ENCODE results near the gene CST6. TPM values are rescaled to one million over a fixed set of nuclear protein-coding genes. Genes with fewer than 3 reads are reported as not detected.

The CST6 gene
- total RNA-seq, 1 donor from 2014 or later: not detected

- Histone ChIP-seq H2AFZ (ENCODE audit: low read depth, low read length) (no peak within 1 kb of the TSS), H3K9ac (ENCODE audit: low read length) (no peak within 1 kb of the TSS), H3K27ac (ENCODE audit: low read depth, low read length) (no peak within 1 kb of the TSS), H3K4me1 (ENCODE audit: insufficient read depth, low read length) (peaks cover 24% of the 10 kb centered on the region), H3K4me3 (ENCODE audit: insufficient read depth, low read depth, low read length) (no peak within 1 kb of the TSS), H4K20me1 (ENCODE audit: insufficient read depth, low read length) (peaks cover 11% of the 10 kb centered on the region), H3K9me3 (ENCODE audit: insufficient read depth, low read depth, low read length) (no peaks in the 10 kb centered on the region), H3K36me3 (ENCODE audit: insufficient read depth, low read length) (no peaks in the 10 kb centered on the region), H3K27me3 (ENCODE audit: insufficient read depth, low read length) (peaks cover 3% of the 10 kb centered on the region), H3K79me2 (ENCODE audit: insufficient read depth, low read length) (peaks cover 17% of the 10 kb centered on the region), H3K4me2 (ENCODE audit: low read length) (peak within 1 kb of the TSS; percentile 61)
- DNase-seq (ENCODE audit: low read depth) (no peak), FAIRE-seq (no peak)
- peaks cover 11% of the 10 kb centered on the region for H3K4me1 Mint-ChIP-seq (ENCODE audit: low read depth, unreplicated experiment)
- peaks cover 5% of the 10 kb centered on the region for H3K36me3 Mint-ChIP-seq (ENCODE audit: low read depth, unreplicated experiment)
- peak within 1 kb of the TSS; percentile 34 for H3K4me3 Mint-ChIP-seq (ENCODE audit: unreplicated experiment)
- H3K9me3 Mint-ChIP-seq (ENCODE audit: unreplicated experiment): no peaks in the 10 kb centered on the region
- TF ChIP-seq EZH2 (IDR thresholded peaks at IDR 0.05; ENCODE audit: insufficient read depth, low read length): peak; percentile 43
- no peak for TF ChIP-seq CTCF (IDR thresholded peaks at IDR 0.05; ENCODE audit: insufficient read depth, low read depth, low read length)
- H3K27me3 Mint-ChIP-seq (ENCODE audit: low read depth, unreplicated experiment): peaks cover 9% of the 10 kb centered on the region
- H3K27ac Mint-ChIP-seq (ENCODE audit: unreplicated experiment): peak within 1 kb of the TSS; percentile 72
These were observed 36.9 kb downstream of the CST6 start, which contains the start of gene GAL3ST3 for GRCh38 chr11:66048547-66049323. GAL3ST3 (minus strand) TSS chr11:66049161; CDS start chr11:66045415, 3,746 bp downstream.

GRCh38 chr11:66050581-66051231, 38.9 kb downstream of the CST6 start:
- H3K9me3 Mint-ChIP-seq (ENCODE audit: unreplicated experiment): no peaks in the 10 kb centered on the region
- H3K79me2 ChIP-seq (ENCODE audit: insufficient read depth, low read length): peaks cover 36% of the 10 kb centered on the region
- peaks cover 12% of the 10 kb centered on the region for H3K36me3 Mint-ChIP-seq (ENCODE audit: low read depth, unreplicated experiment)
- H3K4me3 Mint-ChIP-seq (ENCODE audit: unreplicated experiment): peak overlapping the region; percentile 87
- H3K4me2 ChIP-seq (ENCODE audit: low read length): peak overlapping the region; percentile 94
- DNase-seq (ENCODE audit: low read depth) (no peak), FAIRE-seq (no peak)
- H3K4me3 ChIP-seq (ENCODE audit: insufficient read depth, low read depth, low read length): no peak overlapping the region
- H3K27ac ChIP-seq (ENCODE audit: low read depth, low read length): no peak overlapping the region
- peaks cover 3% of the 10 kb centered on the region for H3K27me3 ChIP-seq (ENCODE audit: insufficient read depth, low read length)
- H3K27me3 Mint-ChIP-seq (ENCODE audit: low read depth, unreplicated experiment): peaks cover 9% of the 10 kb centered on the region
- H3K27ac Mint-ChIP-seq (ENCODE audit: unreplicated experiment): peak overlapping the region; percentile 99
- no peaks in the 10 kb centered on the region for H3K9me3 ChIP-seq (ENCODE audit: insufficient read depth, low read depth, low read length)
- H3K4me1 ChIP-seq (ENCODE audit: insufficient read depth, low read length): peaks cover 24% of the 10 kb centered on the region
- no peak for TF ChIP-seq CTCF (IDR thresholded peaks at IDR 0.05; ENCODE audit: insufficient read depth, low read depth, low read length)
- TF ChIP-seq EZH2 (IDR thresholded peaks at IDR 0.05; ENCODE audit: insufficient read depth, low read length): no peak
- H3K36me3 ChIP-seq (ENCODE audit: insufficient read depth, low read length): peaks cover 11% of the 10 kb centered on the region
- peak overlapping the region; percentile 99 for H3K9ac ChIP-seq (ENCODE audit: low read length)
- H2AFZ ChIP-seq (ENCODE audit: low read depth, low read length): peak overlapping the region; percentile 40
- peaks cover 20% of the 10 kb centered on the region for H3K4me1 Mint-ChIP-seq (ENCODE audit: low read depth, unreplicated experiment)
- peaks cover 24% of the 10 kb centered on the region for H4K20me1 ChIP-seq (ENCODE audit: insufficient read depth, low read length)
